Stimulated activated CD4-positive, alpha-beta T cell treated with anti-CD3 and anti-CD28 coated beads, TNF-alpha, amount 100 ng/mL, for 48 hours (primary cell): ENCODE results near the gene NT5C2.

Source experiments
- DNase-seq, 3 donors: peaks; one replicate each; pipeline ENCODE4 v3.0.0-alpha.2; 2020; ENCODE audit warnings: low read depth in 3 of 3

The NT5C2 gene

DNA sequence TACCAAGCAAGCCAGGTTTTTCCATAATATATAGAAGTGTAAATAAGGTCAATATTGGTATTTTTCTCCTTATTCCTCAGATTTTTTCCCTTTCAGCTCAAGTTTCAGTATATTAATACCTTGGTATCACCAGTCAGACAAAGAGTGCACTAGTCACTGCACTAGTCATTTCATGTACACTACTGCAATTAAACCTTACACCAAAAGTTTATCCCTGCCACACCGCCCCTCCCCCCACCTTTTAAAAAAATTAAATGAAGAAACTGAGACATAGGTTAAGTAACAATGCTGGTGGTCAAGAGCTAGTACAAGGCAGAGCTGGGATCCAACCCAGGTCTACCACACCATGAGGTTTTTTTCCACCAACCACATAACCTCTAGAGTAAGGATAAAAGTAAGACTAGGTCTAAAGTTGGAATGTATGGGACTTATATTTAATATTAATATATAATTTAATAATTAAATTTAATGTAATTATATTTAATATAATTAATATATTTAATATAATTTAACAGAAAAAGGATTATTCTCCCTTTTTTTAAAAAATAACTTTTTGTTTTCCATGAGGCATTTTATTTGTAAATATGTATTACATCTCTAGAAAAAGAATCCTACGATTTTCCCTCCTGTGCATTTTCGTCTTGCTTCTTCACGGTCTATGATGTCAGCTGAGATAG lies 68.5 kb downstream of the NT5C2 start:
- no peak for DNase-seq

DNA sequence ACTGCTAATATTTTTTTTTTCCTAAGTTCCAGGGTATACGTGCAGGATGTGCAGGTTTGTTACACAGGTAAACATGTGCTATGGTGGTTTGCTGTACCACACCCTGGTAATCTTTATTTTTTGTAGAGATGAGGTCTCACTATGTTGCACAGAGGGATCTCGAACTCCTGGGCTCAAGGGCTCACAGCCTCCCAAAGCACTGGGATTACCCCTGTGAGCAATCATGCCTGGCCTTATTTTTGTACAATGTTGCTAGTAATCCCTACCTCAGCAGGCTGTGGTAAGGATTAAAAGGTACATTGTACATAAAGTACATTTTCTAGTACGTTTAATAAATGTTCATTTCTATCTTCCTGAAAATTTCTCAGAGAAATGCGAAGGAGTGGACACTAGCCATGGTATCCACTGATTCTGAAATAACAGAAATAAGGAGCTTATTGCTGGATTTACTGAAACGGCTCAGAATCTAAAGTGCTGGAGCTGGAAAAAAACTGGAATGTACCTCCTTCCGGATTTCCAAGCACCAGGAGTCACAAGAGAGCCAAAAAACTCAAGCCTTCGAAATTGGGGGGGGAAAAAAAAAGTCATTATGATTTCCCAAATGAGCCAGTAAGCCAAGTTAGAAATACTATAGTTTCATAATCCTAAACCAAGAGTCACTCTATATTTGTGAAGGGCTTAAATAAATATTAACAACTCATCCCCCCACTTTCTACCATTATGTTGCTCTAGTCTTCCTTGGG lies 69.6 kb downstream of the NT5C2 start:
- no peak for DNase-seq

DNA sequence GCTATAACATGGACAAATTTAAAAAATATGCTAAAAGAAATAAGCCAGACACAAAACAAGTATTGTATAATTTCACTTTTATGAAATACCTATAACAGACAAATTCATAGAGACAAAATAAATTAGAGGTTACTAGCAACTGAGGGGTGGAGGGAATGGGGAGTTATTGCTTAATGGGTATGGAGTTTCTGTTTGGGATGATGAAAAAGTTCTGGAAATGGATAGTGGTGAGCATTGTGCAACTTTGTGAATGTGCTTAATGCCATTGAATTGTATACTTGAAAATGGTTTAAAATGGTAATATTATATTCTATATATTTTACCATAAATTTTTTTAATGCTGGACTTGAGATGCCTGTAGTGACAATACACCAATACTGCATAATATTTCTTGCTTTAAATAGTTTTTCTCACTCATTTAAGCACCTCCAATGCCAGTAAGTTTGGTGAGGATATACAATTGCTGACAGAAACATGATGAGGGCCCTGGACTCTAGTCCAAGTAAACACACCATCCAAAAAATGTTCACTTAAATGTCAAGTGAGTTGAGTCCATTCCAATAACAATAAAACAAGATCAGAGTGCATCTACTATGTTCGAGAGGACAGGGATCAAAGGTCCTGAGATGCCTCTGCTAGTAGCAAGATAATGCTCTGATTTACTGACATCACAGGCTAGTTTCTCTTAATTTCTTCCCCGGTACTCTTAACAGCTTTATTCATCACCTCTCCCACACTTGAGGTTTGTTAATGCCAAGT lies 71.9 kb downstream of the NT5C2 start:
- no peak for DNase-seq

DNA sequence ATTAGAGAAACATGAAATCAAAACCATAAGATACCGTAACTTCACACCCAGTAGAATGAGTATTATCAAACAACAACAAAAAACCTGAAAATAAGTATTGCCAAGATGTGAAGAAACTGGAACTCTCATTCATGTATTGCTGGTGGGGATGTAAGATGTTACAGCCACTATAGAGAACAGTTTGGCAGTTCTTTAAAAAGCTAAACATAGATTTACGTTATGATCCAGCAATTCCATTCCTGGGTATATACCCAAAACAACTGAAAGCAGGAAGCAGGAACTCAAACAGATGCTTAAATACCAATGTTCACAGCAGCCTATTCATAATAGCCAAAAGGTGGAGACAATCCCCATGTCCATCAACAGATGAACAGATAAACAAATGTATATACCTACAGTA lies 72.5 kb downstream of the NT5C2 start:
- no peak for DNase-seq

DNA sequence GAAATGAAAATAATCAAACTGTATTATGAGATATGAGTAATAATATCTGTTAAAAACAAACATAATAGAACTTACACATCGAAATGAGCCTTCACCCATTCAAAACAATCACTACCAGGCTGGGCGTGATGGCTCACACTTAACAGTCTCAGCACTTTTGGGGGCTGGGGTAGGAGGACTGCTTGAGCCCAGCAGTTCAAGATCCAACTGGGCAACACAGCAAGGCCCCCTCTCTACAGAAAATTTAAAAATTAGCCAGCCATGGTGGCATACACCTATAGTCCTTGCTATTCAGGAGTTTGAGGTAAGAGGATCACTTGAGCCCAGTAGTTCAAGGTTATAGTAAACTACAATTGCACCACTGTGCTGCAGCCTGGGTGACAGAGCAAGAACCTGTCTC lies 75.8 kb downstream of the NT5C2 start:
- DNase-seq = no peak

DNA sequence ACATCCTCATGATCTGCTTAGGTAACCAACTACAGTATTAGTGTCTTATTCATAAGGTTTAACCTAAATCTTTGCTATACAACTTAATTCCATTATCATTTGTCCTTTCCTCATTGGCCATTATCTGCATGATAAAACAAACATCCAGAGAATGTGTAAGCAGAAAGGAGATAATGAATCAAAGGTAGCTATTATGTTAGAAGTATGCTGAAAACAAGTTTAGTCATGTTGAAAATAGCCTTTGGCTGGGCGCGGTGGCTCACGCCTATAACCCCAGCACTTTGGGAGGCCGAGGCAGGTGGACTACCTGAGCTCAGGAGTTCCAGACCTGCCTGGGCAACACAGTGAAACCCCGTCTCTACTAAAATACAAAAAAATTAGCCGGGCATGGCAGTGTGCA lies 78.2 kb downstream of the NT5C2 start:
- DNase-seq = no peak

DNA sequence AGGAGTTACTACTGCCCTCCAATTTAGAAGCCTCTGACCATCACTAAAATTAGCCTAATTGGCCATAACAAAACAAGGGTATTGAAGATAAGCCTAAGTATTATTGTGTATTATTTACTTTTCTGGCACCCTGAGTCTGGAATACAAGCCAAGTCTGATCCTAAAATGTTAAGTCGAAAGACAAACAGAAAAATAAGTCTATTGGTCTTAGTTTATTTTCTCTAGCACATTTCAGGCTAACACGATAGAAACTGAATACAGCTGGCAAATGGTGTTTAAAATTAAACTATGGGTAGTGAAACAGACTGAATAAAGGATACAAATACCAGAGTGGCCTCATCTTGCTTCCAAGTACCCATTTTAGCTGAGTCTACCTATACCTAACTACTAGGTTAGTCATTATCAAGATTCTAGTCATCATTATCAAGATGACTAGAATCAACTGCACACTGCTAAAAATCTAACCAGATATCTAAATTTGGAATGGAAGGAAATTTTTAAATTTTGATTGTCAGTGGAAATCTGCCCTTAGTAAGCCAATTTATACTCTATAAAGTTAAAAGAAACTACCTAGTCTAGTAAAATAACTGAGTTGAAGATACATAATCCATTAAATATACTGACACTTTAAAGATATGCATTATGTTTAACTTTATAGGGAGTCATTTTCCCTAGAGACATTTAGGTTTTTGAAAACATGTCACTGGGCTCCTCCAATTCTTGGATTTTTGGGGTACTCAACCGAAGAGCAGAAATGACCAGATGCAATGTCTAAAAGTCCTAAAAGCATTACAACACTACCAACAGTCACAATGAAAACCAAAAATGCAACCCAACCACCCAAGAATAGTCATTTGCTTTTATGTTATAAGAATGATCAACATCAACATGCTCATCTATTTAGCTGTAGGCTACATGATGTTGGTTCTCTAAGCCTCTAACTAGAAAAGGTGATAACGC lies 80.9 kb downstream of the NT5C2 start:
- DNase-seq = no peak

DNA sequence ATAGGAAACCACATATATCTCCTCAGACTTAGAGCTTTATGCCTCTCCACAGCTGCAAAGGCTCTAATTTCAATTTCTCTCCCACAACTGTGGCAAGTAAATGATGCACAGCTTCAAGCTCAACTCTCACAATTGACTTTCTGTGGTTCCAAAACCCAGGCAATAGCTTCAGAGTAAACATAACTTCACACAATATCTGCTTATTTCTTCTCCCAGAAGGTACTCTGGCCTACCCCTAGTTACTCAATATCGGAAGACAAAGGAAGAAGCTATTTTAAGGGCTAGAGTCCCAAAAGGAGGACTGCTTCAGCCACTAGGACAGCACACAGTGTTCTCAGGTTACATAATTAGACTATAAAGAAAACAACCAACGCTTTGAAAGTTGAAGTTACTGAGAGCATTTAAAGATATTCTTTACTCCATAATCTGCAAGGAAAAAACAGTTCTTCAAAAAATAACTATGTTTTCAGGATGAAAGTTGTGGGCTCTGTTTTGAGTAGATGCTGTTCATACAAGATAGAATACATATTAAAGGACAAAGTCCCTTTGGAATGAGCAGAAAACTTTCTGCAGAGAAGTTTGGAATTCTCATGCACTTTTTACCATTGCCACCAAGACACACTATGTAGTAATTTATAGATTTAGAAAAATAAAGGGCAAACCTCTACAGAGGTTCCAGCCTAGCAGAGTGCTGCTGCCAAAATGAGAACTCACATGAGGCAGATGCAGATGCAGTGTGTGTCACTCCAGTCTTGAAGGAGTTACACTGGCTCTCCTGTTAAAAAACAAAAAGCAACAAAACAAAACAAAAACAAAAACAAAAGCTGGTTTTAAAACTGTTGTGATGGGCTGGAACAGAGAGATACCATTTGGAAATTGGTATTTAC lies 81.8 kb downstream of the NT5C2 start:
- no peak for DNase-seq

DNA sequence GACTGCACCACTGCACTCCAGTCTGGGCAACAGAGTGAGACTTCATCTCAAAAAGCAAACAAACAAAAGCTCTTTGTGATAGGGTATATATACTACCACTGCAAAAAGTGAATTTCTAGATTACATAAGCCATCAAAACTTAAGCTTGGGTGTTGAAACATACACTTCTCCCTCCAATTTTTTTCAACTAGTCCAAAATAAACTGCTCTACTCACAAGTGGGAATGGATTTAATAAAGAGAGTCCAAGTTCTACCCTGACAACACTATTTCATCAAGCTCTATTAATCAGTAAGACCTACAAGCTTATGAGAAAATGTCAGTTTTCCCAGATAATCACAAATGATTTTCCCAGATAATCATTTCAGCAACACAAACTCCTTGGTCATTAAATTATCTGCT lies 82.7 kb downstream of the NT5C2 start:
- no peak for DNase-seq

DNA sequence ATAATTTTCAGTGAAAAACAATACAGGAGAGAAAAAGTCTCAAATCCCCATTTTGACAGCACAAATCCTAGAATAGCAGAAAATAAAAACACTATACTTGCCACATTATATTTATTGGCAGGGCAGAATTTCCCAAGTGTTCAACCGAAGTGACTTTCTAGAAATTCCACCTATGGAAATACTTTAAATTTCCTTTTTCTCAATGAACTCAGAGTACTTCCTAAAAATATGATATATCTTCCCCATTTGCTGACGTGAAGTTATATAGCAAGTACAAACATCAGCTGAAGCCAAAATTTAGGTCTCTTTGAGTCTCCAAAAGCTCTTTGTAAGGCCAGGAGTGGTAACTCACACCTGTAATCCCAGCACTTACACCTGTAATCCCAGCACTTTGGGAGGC lies 83.3 kb downstream of the NT5C2 start:
- no peak for DNase-seq

DNA sequence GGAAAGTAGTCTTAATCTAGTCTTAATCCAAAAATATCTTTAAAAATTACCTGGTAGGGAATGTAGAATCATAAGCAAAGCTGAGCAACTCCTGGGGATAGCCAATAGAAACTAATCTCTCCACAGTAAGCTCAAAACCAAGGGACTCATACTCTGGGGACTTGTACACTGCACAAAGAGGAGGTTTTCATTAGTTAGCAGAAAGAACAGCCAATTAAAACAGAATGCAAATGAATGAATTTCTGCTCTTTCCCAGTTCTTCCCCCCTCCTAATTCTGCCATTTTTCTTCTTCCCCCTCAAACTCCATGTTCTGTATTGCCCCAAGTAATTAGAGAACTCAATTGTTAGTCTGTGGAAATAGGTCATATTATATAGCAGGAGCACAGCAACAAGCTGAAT lies 86.5 kb downstream of the NT5C2 start:
- DNase-seq = no peak

DNA sequence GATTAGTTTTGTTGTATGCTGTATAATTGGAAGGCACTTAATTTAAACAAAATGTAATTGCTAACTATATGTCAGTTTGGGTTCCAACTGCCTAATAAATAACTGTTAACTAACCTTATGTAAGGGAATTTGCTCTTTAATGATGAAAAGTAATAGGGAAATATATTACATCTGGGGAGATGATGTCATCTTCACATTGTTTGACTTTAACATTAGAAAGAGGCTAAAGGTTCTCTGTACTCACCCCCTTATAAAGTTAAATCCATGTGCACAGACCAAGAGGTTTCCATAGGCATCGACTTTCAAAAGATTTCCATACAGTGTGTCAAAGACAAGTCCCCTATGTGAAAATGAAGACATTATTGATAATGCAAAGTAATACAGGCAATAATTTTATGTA lies 87.6 kb downstream of the NT5C2 start:
- DNase-seq = no peak

DNA sequence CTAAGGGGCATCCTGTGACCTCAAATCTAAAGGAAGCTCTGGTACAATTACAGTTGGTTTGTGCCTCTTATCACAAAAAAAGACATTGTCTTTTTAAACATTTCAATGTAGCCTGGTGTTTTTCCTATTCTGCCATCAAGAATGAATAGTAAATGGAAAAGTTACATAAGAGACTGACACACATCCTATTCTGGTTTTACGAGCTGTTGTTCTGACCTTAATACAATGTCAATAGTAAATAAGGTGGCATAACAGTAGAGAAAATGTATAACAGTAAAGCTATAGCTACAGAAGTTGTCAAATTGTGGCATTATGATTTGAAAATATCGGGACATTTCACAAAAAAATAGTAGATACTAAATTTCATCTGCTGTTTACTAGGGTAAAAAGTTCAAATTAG lies 88.4 kb downstream of the NT5C2 start:
- no peak for DNase-seq

DNA sequence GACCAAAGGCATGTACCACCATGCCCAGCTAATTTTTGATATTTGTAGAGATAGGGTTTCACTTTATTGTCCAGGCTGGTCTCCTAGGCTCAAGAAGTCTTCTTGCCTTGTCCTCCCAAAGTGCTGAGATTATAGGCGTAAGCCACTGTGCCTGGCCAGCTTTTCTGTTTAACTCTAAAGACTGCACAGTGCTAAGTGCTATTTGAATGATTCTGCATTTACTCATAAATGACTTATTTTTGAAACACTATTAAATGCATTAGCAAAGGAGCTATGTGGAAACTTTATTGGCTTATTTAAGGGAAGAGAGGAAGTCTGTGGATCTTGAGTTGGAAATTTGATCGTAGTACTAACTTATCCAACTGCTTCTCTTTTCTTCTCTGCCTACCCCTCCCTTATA lies 89.1 kb downstream of the NT5C2 start:
- DNase-seq = no peak

DNA sequence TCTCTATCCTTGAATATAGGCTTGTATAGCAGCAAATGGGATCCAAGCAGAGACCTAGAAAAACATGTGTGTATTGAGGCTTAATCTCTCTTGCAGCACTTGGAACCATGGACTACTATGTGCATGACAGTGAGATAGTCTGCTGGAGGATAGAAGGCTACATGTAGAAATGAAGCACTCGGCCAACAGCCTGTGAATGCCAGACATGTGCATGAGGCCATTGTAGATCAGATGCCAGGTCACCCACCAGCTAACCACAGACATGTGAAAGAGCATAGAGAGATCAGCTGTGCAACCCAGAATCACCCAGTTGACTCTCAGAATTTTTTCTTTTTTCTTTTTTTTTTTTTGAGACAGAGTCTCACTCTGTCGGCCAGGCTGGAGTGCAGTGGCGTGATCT lies 90.9 kb downstream of the NT5C2 start:
- no peak for DNase-seq

DNA sequence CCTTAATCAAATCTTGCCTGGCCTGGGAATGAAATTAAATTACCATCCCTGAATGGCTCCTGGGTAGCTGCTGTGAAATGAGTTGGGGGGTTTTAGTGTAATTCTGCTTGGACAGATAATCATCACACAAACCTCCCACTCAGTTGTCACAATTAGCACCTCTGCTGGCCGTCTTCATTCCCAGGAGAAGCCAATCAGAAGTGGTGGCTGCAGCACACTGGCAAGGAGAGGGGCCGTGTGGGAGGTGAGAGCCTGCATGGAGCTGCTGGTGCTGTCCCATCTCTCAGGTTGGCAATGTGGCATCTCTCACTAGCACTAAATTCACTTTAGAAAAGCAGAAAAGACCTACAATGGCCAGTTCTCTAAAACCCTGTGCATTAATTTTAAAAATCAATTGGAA lies 92.5 kb downstream of the NT5C2 start:
- DNase-seq = no peak

DNA sequence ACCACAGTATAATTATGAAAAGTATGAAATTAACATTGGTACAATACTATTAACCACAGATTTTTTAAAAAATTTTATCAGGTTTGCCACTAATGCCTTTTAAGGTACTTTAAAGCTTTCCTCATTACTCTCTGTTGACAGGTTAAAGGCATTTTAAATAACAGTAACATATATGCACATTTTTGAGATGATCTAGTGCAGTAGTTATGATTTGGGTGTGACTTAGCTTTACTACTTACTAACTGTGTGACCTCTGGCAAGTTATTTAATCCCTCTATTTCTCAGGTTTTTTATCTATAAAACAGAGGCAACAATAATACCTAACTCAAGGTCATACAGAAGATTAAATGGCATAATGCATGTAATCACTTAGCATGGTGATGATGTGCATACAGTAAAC lies 94.8 kb downstream of the NT5C2 start:
- DNase-seq = no peak

DNA sequence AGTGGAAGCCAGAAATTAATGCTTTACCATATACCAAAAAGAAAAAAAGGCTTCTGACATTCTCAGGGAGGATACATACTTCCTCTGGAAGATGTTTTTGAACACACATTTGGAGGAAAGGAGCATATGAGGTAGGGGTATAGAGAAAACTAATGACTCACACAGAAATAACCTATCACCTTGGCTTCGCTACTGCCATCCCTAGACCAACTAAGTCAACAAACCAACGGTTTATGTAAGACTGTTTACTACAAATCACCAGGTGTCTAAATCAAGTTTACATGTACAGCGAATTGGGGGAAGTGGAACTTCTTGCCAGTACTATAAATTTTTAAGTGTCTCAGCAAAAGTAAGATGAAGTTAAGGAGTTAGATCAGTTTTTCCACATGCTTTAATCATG lies 96.9 kb downstream of the NT5C2 start:
- no peak for DNase-seq

DNA sequence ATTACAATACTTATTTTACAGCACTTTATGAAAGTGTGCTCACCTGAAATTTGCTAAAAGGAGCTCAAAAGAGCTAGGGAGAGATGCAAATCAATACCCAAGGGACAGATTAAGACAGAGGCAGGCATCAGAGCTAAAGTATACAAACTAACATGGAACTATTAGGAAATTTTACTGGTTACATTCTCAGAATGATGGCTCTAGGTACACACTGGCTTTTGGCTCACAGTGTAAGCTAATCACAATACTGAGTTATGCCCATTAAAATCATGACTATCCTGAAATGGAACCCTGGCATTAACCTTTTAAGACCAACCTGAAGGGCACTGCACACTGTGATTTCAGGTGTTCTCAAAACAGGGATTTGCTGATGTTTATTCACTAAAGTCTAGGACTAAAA lies 98.1 kb downstream of the NT5C2 start:
- DNase-seq = no peak

DNA sequence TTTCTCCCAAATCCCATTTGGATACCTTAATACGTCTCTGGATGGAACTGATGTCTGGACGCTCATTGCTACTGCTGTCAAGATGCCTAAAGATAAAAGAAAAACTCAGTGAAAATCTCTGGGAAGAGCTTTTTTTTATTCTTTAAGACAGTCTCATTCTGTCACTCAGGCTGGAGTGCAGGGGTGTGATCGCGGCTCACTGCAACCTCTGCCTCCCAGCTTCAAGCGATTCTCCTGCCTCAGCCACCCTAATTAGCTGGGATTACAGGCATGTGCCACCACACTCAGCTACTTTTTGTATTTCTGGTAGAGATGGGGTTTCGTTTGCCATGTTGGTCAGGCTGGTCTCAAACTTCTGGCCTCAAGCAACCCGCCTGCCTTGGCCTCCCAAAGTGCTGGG lies 102.2 kb downstream of the NT5C2 start:
- no peak for DNase-seq

DNA sequence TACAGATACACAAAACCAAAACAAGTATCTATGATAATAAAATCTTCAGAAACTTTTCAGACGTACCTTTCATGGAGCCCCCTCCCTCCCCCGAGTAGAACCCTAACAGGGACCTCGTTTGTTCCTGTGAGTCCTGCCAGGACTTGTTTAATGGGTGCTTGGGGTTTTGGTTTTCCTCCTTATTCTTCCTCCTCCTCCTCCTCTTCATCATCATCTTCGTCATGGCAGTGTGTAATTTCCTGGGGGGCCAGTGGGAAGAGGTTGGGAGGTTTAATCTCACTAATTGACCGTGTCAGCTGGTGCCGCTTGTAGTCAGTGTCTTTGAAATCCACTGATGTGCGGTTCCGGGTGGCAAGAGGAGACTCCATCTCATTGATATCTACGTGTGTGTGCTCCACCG lies 103.6 kb downstream of the NT5C2 start:
- no peak for DNase-seq
